Stimulated activated naive CD8-positive, alpha-beta T cell treated with anti-CD3 and anti-CD28 coated beads, Interleukin-15, amount 100 ng/mL, for 72 hours (primary cell): ENCODE results near the gene FBXO47.
"Not testable (repeated sequence)": the region's sequence is repeated elsewhere in the genome, so short reads cannot be mapped to it uniquely, and the experiment has no call there.

Experiments
- ATAC-seq: fragments of 150-1000 bp; cut with Tn5 transposase; 2 replicates; pipeline ENCODE4 v1.10.0; 2021; ENCODE audit warnings: mild to moderate bottlenecking, moderate library complexity
- DNase-seq, 2 donors: peaks; one replicate each; pipeline ENCODE4 v3.0.0; 2021 to 2022
- H3K27ac Mint-ChIP-seq, 2 donors: one replicate each; pipeline ENCODE4 v1.8.0; 2022; ENCODE audit warnings: mild to moderate bottlenecking in 2 of 2, mixed read lengths in 2 of 2, moderate library complexity in 2 of 2
- H3K27me3 Mint-ChIP-seq: one replicate; pipeline ENCODE4 v1.8.0; 2022; ENCODE audit warnings: mixed read lengths
- H3K4me1 Mint-ChIP-seq: one replicate; pipeline ENCODE4 v1.8.0; 2022; ENCODE audit warnings: mild to moderate bottlenecking, mixed read lengths
- H3K4me3 Mint-ChIP-seq, 2 donors: one replicate each; pipeline ENCODE4 v1.8.0; 2022; ENCODE audit warnings: mild to moderate bottlenecking in 2 of 2, mixed read lengths in 2 of 2, moderate library complexity in 1 of 2
- H3K9me3 Mint-ChIP-seq, 2 donors: one replicate each; pipeline ENCODE4 v1.8.0; 2022; ENCODE audit warnings: mixed read lengths in 2 of 2

Gene FBXO47

GRCh38 chr17:38918916-38919315 is 48.3 kb downstream of the FBXO47 start:
- no peaks in the 10 kb centered on the region for H3K27me3 Mint-ChIP-seq
- peaks cover 68% of the 10 kb centered on the region for H3K4me1 Mint-ChIP-seq
- peak in 1 of 2 donors; percentile 1 for DNase-seq
- no peak for ATAC-seq
- H3K9me3 Mint-ChIP-seq: no peaks in the 10 kb centered on the region
- no peak overlapping the region for H3K27ac Mint-ChIP-seq
- no peak overlapping the region for H3K4me3 Mint-ChIP-seq

GRCh38 chr17:38918129-38918913 is 48.9 kb downstream of the FBXO47 start:
- Mint-ChIP-seq H3K27me3 (no peaks in the 10 kb centered on the region), H3K4me1 (peaks cover 63% of the 10 kb centered on the region), H3K9me3 (no peaks in the 10 kb centered on the region), H3K4me3 (no peak overlapping the region), H3K27ac (no peak overlapping the region)
- ATAC-seq: no peak
- DNase-seq: peak in 1 of 2 donors; percentile 8

- ATAC-seq (no peak), DNase-seq (peak in 1 of 2 donors; percentile 1)
- Mint-ChIP-seq H3K27me3 (no peaks in the 10 kb centered on the region), H3K4me1 (peaks cover 70% of the 10 kb centered on the region), H3K27ac (peak overlapping the region in 1 of 2 donors; percentile 8), H3K4me3 (no peak overlapping the region), H3K9me3 (no peaks in the 10 kb centered on the region)
These were observed 49.9 kb downstream of the FBXO47 start for GRCh38 chr17:38917259-38917658.

- Mint-ChIP-seq H3K4me1 (peaks cover 70% of the 10 kb centered on the region), H3K4me3 (no peak overlapping the region), H3K27ac (peak overlapping the region in 1 of 2 donors; percentile 8), H3K27me3 (no peaks in the 10 kb centered on the region), H3K9me3 (no peaks in the 10 kb centered on the region)
- ATAC-seq (no peak), DNase-seq (peak in 1 of 2 donors; percentile 5)
These were observed 50.4 kb downstream of the FBXO47 start for GRCh38 chr17:38916771-38917170.

GRCh38 chr17:38915639-38915995 is 51.6 kb downstream of the FBXO47 start:
- H3K4me1 Mint-ChIP-seq: peaks cover 58% of the 10 kb centered on the region
- no peaks in the 10 kb centered on the region for H3K9me3 Mint-ChIP-seq
- H3K27ac Mint-ChIP-seq: no peak overlapping the region
- H3K27me3 Mint-ChIP-seq: no peaks in the 10 kb centered on the region
- H3K4me3 Mint-ChIP-seq: no peak overlapping the region
- DNase-seq: no peak
- ATAC-seq: no peak

- H3K27me3 Mint-ChIP-seq: no peaks in the 10 kb centered on the region
- no peaks in the 10 kb centered on the region for H3K9me3 Mint-ChIP-seq
- peaks cover 52% of the 10 kb centered on the region for H3K4me1 Mint-ChIP-seq
- DNase-seq: no peak
- H3K4me3 Mint-ChIP-seq: no peak overlapping the region
- no peak for ATAC-seq
- H3K27ac Mint-ChIP-seq: peak overlapping the region in 1 of 2 donors; percentile 95
These were observed 52.2 kb downstream of the FBXO47 start for GRCh38 chr17:38914741-38915638.

GRCh38 chr17:38912221-38912813 is 54.9 kb downstream of the FBXO47 start:
- ATAC-seq (peak; percentile 42), DNase-seq (no peak)
- Mint-ChIP-seq H3K27me3 (no peaks in the 10 kb centered on the region), H3K4me1 (peaks cover 56% of the 10 kb centered on the region), H3K27ac (peak overlapping the region; percentile 63 to 96), H3K9me3 (no peaks in the 10 kb centered on the region), H3K4me3 (peak overlapping the region in 1 of 2 donors; percentile 9)

GRCh38 chr17:38911731-38912081 is 55.5 kb downstream of the FBXO47 start:
- H3K4me3 Mint-ChIP-seq, ATAC-seq, H3K9me3 Mint-ChIP-seq, H3K27me3 Mint-ChIP-seq, DNase-seq: not testable (repeated sequence)
- H3K4me1 Mint-ChIP-seq: peaks cover 62% of the 10 kb centered on the region
- H3K27ac Mint-ChIP-seq: peak overlapping the region in 1 of 2 donors; percentile 57

- ATAC-seq (no peak), DNase-seq (no peak)
- Mint-ChIP-seq H3K27me3 (no peaks in the 10 kb centered on the region), H3K27ac (peak overlapping the region in 1 of 2 donors; percentile 57), H3K4me3 (no peak overlapping the region), H3K4me1 (peaks cover 66% of the 10 kb centered on the region), H3K9me3 (no peaks in the 10 kb centered on the region)
These were observed 56.0 kb downstream of the FBXO47 start for GRCh38 chr17:38911081-38911730.

GRCh38 chr17:38910325-38910724 is 56.9 kb downstream of the FBXO47 start:
- no peaks in the 10 kb centered on the region for H3K27me3 Mint-ChIP-seq
- H3K9me3 Mint-ChIP-seq: no peaks in the 10 kb centered on the region
- no peak overlapping the region for H3K4me3 Mint-ChIP-seq
- ATAC-seq: no peak
- peaks cover 66% of the 10 kb centered on the region for H3K4me1 Mint-ChIP-seq
- H3K27ac Mint-ChIP-seq: no peak overlapping the region
- DNase-seq: no peak

- Mint-ChIP-seq H3K9me3 (no peaks in the 10 kb centered on the region), H3K27ac (no peak overlapping the region), H3K27me3 (no peaks in the 10 kb centered on the region), H3K4me1 (peaks cover 56% of the 10 kb centered on the region), H3K4me3 (no peak overlapping the region)
- DNase-seq (no peak), ATAC-seq (peak; percentile 66)
These were observed 58.5 kb downstream of the FBXO47 start for GRCh38 chr17:38908676-38909181.

- no peaks in the 10 kb centered on the region for H3K9me3 Mint-ChIP-seq
- no peak overlapping the region for H3K4me3 Mint-ChIP-seq
- ATAC-seq: peak; percentile 15
- no peak for DNase-seq
- H3K27ac Mint-ChIP-seq: peak overlapping the region; percentile 15 to 55
- H3K4me1 Mint-ChIP-seq: peaks cover 62% of the 10 kb centered on the region
- no peaks in the 10 kb centered on the region for H3K27me3 Mint-ChIP-seq
These were observed 59.1 kb downstream of the FBXO47 start for GRCh38 chr17:38907930-38908675.

- Mint-ChIP-seq H3K27ac (peak overlapping the region in 1 of 2 donors; percentile 52), H3K4me1 (peaks cover 59% of the 10 kb centered on the region), H3K4me3 (no peak overlapping the region), H3K27me3 (no peaks in the 10 kb centered on the region), H3K9me3 (no peaks in the 10 kb centered on the region)
- no peak for ATAC-seq
- DNase-seq: no peak
These were observed 60.6 kb downstream of the FBXO47 start for GRCh38 chr17:38906460-38907228.

- Mint-ChIP-seq H3K9me3 (no peaks in the 10 kb centered on the region), H3K27me3 (no peaks in the 10 kb centered on the region), H3K4me1 (peaks cover 72% of the 10 kb centered on the region), H3K4me3 (no peak overlapping the region), H3K27ac (peak overlapping the region in 1 of 2 donors; percentile 57)
- no peak for DNase-seq
- no peak for ATAC-seq
These were observed 61.8 kb downstream of the FBXO47 start for GRCh38 chr17:38905375-38905774.
